ENCODE data around the gene PDILT. TPM values are rescaled to one million over a fixed set of nuclear protein-coding genes. Genes with fewer than 3 reads are reported as not detected.

The PDILT gene
- total and polyA plus RNA-seq, 9 of the 15 experiments (the other 6 are each of a cell fraction or from before 2014, with no cell fraction given), result not detected

GRCh38 chr16:20385844-20386832, 18.4 kb downstream of the PDILT start:
- peaks cover 0 to under 1% of the 10 kb centered on the region in 2 experiments; a peak in 1 of 5 replicates for H3K27me3 ChIP-seq (ENCODE audit: control insufficient read depth in 2 of 2, insufficient read depth in 2 of 2, low read length in 2 of 2)
- ChIA-PET POLR2A (interaction anchor here (1.3 kb wide), 1 partner anchor 479 kb away, joined by 4 read pairs; no protein-coding TSS in a partner anchor), CTCF (ENCODE audit: low intra/inter-chr PET ratio) (interaction anchor here (0.6 to 2.0 kb wide), 7 partner anchors 28 to 785 kb away, joined by 3 to 7 read pairs (median 3); no protein-coding TSS in a partner anchor)
- ATAC-seq (peak; percentile 76), FAIRE-seq (peak; percentile 81), DNase-seq (ENCODE audit: extremely low read depth in 1 of 4, low spot score in 3 of 4) (peak; percentile 66 to 76 (median 72))
- in situ Hi-C loops (cut with MboI), result loop anchor here (5.0 to 10.0 kb wide), 2 partner anchors 489 to 791 kb away; no protein-coding TSS in a partner anchor
- 16% methylated on average over 28 of the region's 30 CpGs for WGBS (ENCODE audit: insufficient coverage, low coverage, missing lambda C conversion rate)
- no peaks in the 10 kb centered on the region for H4K20me1 ChIP-seq (replicated peaks; ENCODE audit: control insufficient read depth, insufficient read depth, low read length)
- intact Hi-C loops (cut with micrococcal nuclease), result no loop called here
- H3K9me1 ChIP-seq (ENCODE audit: control insufficient read depth, insufficient read depth, low read length), result no peaks in the 10 kb centered on the region
- no peak overlapping the region for H3K4me2 ChIP-seq (ENCODE audit: insufficient read depth, low read length)
- H3K79me2 ChIP-seq (ENCODE audit: control insufficient read depth, insufficient read depth, low read length), result no peaks in the 10 kb centered on the region
- no peaks in the 10 kb centered on the region for H3K36me3 ChIP-seq (ENCODE audit: control insufficient read depth, insufficient read depth, low read length)
- H2AFZ ChIP-seq (ENCODE audit: low read depth, low read length), result no peak overlapping the region
- no peaks in the 10 kb centered on the region for H3K9me3 ChIP-seq (replicated peaks; ENCODE audit: control insufficient read depth, insufficient read depth, low read depth, low read length)
- H3K9ac ChIP-seq (ENCODE audit: insufficient read depth in 1 of 2, low read depth in 2 of 2, low read length in 2 of 2), result no peak overlapping the region
- H3K4me1 ChIP-seq (replicated peaks in 1 of 2; ENCODE audit: control insufficient read depth in 2 of 2, insufficient read depth in 2 of 2, low read length in 2 of 2), result no peaks in the 10 kb centered on the region
- H3K27ac ChIP-seq (ENCODE audit: extremely low read depth, low read depth, low read length), result no peak overlapping the region
- no TSS peak for BruUV-seq (replicated peaks)
- H3K4me3 ChIP-seq, result no peak overlapping the region
- peak; percentile 40 to 57 for TF ChIP-seq RAD21 (CRISPR knock-in tag; conservative IDR thresholded peaks at IDR 0.05 in 1 of 2, IDR thresholded peaks at IDR 0.05 in 1 of 2)
- TF ChIP-seq, protein P1, sequence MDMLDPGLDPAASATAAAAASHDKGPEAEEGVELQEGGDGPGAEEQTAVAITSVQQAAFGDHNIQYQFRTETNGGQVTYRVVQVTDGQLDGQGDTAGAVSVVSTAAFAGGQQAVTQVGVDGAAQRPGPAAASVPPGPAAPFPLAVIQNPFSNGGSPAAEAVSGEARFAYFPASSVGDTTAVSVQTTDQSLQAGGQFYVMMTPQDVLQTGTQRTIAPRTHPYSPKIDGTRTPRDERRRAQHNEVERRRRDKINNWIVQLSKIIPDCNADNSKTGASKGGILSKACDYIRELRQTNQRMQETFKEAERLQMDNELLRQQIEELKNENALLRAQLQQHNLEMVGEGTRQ (CRISPR knock-in tag; IDR thresholded peaks at IDR 0.05), result 0 out of 2 replicates have a peak, but pooled peaks have one; percentile 6
- no peak for TF ChIP-seq ZNF133 (CRISPR knock-in tag; IDR thresholded peaks at IDR 0.05)
- no peak for TF ChIP-seq ZNF695 (CRISPR knock-in tag; IDR thresholded peaks at IDR 0.05)
- no peak for TF ChIP-seq ZNF263 (CRISPR knock-in tag; IDR thresholded peaks at IDR 0.05; ENCODE audit: borderline replicate concordance)
- TF ChIP-seq CBX3 (IDR thresholded peaks at IDR 0.05; ENCODE audit: borderline replicate concordance in 1 of 2, low read length in 2 of 2), result no peak
- no peak for TF ChIP-seq NR4A1 (CRISPR knock-in tag; IDR thresholded peaks at IDR 0.05)
- no peak for TF ChIP-seq NR4A1 (tag; IDR thresholded peaks at IDR 0.05)
- no peak for TF ChIP-seq ZNF449 (CRISPR knock-in tag; IDR thresholded peaks at IDR 0.05)
- TF ChIP-seq TSHZ1 (CRISPR knock-in tag; IDR thresholded peaks at IDR 0.05), result no peak
- TF ChIP-seq TCF7L2 (IDR thresholded peaks at IDR 0.05; ENCODE audit: low read depth, low read length), result no peak
- TF ChIP-seq TFAP4 (CRISPR knock-in tag; IDR thresholded peaks at IDR 0.05; ENCODE audit: borderline replicate concordance), result no peak
